ENCODE results near the gene EMC6. TPM values are rescaled to one million over a fixed set of nuclear protein-coding genes. Genes with fewer than 3 reads are reported as not detected.

Gene EMC6
- total RNA-seq, 3 donors from 2014 or later (not counting 1 experiment from before 2014, with no cell fraction given): 29.3 to 34.7 (median 32.1) TPM

DNA sequence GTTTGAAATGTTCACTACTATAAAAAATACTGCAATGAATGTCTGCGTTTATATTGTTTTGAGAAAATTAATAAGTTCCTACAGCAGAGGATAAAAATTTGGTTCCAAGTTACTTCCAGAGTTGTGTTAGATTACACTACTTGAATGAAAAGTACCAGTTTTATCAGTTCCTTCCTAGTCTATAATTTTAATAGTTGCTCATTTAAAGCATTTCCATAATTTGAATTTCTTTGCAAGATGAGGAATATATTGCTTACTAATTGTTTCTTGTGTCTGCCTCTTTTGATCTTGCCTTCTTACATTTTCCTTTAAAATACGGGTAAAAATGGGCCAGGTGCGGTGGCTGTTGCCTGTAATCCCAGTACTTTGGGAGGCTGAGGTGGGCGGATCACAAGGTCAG is 4.0 kb downstream of the EMC6 start:
- Histone ChIP-seq H3K36me3 (ENCODE audit: control insufficient read depth, insufficient read depth, low read length) (no peaks in the 10 kb centered on the region), H3K4me3 (ENCODE audit: low read length) (no peak overlapping the region), H3K27me3 (ENCODE audit: control insufficient read depth, insufficient read depth, low read length) (no peaks in the 10 kb centered on the region), H3K27ac (ENCODE audit: low read length) (no peak overlapping the region), H3K9me3 (ENCODE audit: control insufficient read depth, insufficient read depth, low read length) (no peaks in the 10 kb centered on the region), H3K4me1 (ENCODE audit: control insufficient read depth, insufficient read depth, low read length) (peaks cover 17% of the 10 kb centered on the region)
- H3K27ac Mint-ChIP-seq: no peak overlapping the region
- H3K9me3 Mint-ChIP-seq: no peaks in the 10 kb centered on the region
- intact Hi-C loops (cut with micrococcal nuclease): no loop called here
- 93% methylated on average over 3 of the region's 4 CpGs for WGBS (ENCODE audit: insufficient coverage)
- H3K36me3 Mint-ChIP-seq: no peaks in the 10 kb centered on the region
- TF ChIP-seq CTCF (IDR thresholded peaks at IDR 0.05): no peak
- peaks cover 8 to 10% of the 10 kb centered on the region in 2 donors for H3K4me1 Mint-ChIP-seq
- no peak overlapping the region for H3K4me3 Mint-ChIP-seq
- ATAC-seq: no peak
- H3K27me3 Mint-ChIP-seq (ENCODE audit: low read depth in 2 of 2): no peaks in the 10 kb centered on the region
- no peak for DNase-seq

GRCh38 chr17:3675886-3676285 is 7.3 kb downstream of the EMC6 start:
- H3K27ac Mint-ChIP-seq: no peak overlapping the region
- intact Hi-C loops (cut with micrococcal nuclease): no loop called here
- TF ChIP-seq CTCF (IDR thresholded peaks at IDR 0.05): no peak
- no peak overlapping the region for H3K4me3 Mint-ChIP-seq
- no peaks in the 10 kb centered on the region for H3K4me1 ChIP-seq (ENCODE audit: control insufficient read depth, insufficient read depth, low read length)
- H3K27me3 Mint-ChIP-seq (ENCODE audit: low read depth in 2 of 2): no peaks in the 10 kb centered on the region
- 95% methylated on average over 11 of the region's 11 CpGs for WGBS (ENCODE audit: insufficient coverage)
- H3K9me3 ChIP-seq (ENCODE audit: control insufficient read depth, insufficient read depth, low read length): no peaks in the 10 kb centered on the region
- no peaks in the 10 kb centered on the region for H3K36me3 ChIP-seq (ENCODE audit: control insufficient read depth, insufficient read depth, low read length)
- no peak overlapping the region for H3K27ac ChIP-seq (ENCODE audit: low read length)
- H3K9me3 Mint-ChIP-seq: no peaks in the 10 kb centered on the region
- no peaks in the 10 kb centered on the region for H3K27me3 ChIP-seq (ENCODE audit: control insufficient read depth, insufficient read depth, low read length)
- H3K4me1 Mint-ChIP-seq: no peaks in the 10 kb centered on the region
- H3K4me3 ChIP-seq (ENCODE audit: low read length): no peak overlapping the region
- ATAC-seq (no peak), DNase-seq (no peak)
- no peaks in the 10 kb centered on the region for H3K36me3 Mint-ChIP-seq

DNA sequence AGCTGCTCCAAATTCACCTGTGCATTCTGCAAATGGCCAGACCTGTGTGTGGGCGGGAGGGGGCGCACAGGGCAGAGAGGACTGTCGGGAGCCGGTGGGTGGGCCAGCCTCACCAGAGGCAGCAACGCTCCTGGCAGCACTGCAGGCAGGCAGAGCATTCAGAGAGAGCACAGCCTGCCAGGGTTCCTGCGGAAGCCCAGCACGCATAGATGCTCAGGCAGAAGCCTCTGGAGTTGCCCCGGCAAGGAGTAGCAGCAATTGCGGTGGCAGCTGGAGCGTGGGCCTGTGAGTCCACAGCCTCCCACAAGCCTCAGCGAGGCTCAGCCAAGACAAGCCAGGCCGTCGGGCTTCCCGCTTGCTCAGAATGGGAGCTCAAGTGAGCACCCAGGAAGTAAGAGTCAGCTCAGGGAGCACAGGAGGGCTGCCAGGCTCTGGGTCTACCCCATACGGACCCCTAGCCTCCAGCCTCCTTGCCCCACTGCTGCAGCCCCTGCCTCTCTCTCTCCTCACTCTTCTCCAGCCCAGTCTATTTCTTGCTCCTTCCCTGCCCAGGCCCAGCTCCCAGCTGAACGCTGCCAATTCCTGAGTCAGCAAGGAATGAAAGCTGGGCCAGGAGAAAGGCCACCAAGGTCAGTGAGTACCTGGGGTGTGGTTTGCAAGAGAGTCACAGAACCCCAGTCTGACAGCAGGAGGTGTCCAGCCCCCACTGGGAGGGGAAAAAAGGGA is 9.6 kb downstream of the EMC6 start:
- no peak for ATAC-seq

More for the DNA sequence above, 9.6 kb downstream of the EMC6 start:
- intact Hi-C loops (cut with micrococcal nuclease): no loop called here
- Mint-ChIP-seq H3K4me1 (peaks cover 0 to 4% of the 10 kb centered on the region in 2 donors), H3K4me3 (no peak overlapping the region), H3K27ac (no peak overlapping the region), H3K27me3 (ENCODE audit: low read depth in 2 of 2) (no peaks in the 10 kb centered on the region), H3K9me3 (no peaks in the 10 kb centered on the region), H3K36me3 (no peaks in the 10 kb centered on the region)
- Histone ChIP-seq H3K36me3 (ENCODE audit: control insufficient read depth, insufficient read depth, low read length) (no peaks in the 10 kb centered on the region), H3K4me3 (ENCODE audit: low read length) (no peak overlapping the region), H3K27ac (ENCODE audit: low read length) (no peak overlapping the region), H3K4me1 (ENCODE audit: control insufficient read depth, insufficient read depth, low read length) (peaks cover 11% of the 10 kb centered on the region), H3K9me3 (ENCODE audit: control insufficient read depth, insufficient read depth, low read length) (no peaks in the 10 kb centered on the region), H3K27me3 (ENCODE audit: control insufficient read depth, insufficient read depth, low read length) (no peaks in the 10 kb centered on the region)
- no peak for DNase-seq
- 90% methylated on average over 16 of the region's 16 CpGs for WGBS (ENCODE audit: insufficient coverage)
- TF ChIP-seq CTCF (IDR thresholded peaks at IDR 0.05): no peak

All from natural killer cell (primary cell).